GM18502 (cell line): ENCODE measurements around the gene PANX2.

Experiments used
- ATAC-seq: cut with Tn5 transposase; IDR thresholded peaks from one replicate; pipeline ENCODE4 v1.9.1; 2021; ENCODE audit warnings: mild to moderate bottlenecking; ENCODE audit not compliant: unreplicated experiment, poor library complexity

PANX2 gene

DNA sequence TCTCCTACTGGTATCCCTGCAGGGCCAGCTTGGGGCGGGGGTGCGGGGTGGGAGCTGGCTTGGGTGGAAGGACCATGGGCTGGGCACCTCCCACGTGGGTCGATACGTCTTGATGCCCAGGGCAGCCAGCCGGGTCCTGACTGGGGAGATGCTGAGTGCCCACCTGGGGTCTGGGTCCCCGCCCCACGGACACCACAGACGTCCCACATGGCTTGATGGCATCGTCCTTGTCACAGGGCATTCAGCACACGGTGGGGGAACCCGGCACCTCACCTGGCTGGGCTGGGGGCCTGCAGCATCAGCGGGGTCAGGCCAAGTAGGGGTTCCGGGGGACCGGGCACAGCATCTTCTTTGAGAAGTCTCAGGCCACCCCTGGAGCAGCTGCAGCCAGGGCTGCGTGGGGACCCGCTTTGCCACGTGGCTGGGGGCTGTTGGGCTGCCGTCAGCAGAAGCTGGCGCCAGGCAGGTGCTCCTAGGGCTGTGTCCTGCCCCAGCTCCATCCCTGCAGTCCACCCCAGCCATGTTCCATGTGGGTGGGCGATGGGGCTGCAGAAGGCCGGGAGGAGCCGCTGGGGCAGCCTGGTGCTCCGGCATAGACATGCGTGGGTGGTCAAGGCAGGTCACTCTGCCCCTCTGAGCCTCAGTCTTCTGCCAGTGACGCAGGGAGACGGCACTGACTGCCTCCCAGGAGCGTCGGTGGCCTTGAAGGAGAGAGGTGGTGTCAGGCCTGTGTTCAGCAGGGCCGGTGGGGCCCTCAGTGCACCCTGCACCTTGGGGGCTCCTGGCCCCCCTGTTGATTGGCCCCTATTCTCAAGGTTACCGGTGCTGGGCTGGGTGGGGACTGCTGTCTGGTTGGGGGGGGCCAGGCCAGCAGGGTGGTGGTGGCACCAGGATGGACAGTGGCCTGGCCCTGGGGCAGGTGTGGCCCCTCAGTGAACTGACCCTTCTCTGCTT, 38.7 kb downstream of the PANX2 start:
- no peak for ATAC-seq

DNA sequence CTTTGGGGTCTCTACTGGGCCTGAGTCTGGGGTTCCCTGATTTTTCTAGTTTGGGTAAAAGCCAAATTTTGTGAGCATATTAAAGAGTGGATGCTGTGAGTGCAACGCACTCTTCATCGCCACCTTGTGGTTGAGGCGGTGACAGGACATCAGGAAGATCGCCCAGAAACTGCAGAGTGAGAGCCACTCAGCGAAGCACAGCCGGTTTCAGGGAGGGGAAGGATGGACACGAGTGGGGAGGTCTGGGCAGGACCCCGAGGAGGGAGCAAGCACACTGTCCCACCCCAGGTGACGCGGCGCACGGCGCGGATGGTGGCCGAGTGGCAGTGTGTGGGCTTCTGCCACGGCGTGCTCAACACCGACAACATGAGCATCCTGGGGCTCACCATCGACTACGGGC, 39.4 kb downstream of the PANX2 start:
- no peak for ATAC-seq

DNA sequence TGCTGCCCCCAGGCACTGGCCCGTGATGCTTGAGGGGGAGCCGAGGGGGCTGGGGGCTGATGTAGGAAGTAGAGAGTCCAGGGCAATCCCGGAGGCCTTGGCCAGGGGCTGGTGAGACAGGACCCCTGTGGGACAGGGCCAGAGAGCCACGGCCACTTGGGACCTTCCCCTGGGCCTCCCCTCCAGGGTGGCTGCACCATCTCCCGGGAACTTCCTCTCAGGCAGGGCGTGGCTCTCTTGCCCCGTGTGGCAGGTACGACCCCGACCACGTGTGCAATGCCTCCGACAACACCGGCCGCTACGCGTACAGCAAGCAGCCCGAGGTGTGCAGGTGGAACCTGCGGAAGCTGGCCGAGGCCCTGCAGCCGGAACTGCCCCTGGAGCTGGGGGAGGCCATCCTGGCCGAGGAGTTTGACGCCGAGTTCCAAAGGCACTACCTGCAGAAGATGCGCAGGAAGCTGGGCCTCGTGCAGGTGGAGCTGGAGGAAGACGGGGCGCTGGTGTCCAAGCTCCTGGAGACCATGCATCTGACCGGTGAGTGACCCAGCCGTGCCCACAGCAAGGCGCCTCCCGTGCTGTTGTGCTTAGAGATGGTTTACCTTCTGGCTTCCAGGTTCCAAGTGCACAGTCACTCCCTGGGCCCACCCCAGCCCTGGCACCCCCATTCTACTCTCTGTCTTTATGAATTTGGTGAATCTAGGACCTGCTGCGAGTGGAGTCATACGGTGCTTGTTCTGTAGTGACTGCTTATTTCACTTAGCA, 40.0 kb downstream of the PANX2 start:
- no peak for ATAC-seq

DNA sequence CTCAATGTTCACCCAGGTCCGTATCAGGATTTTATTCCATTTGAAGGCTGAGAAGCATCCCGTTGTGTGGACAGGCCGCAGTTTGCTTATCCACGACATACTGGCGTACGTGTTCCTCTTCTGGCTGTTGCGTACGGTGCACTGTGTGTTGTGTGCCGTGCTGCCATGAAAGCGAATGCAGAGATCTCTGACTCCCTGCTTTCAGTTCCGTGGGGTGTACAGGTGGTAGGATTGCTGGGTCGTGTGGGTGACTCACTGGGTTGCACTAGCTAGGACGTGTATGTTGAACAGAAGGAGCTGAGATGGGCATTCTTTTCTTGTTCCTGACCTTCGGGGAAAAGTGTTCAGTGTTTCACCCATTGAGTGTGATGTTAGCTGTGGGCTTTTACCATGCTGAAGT, 40.6 kb downstream of the PANX2 start:
- no peak for ATAC-seq

DNA sequence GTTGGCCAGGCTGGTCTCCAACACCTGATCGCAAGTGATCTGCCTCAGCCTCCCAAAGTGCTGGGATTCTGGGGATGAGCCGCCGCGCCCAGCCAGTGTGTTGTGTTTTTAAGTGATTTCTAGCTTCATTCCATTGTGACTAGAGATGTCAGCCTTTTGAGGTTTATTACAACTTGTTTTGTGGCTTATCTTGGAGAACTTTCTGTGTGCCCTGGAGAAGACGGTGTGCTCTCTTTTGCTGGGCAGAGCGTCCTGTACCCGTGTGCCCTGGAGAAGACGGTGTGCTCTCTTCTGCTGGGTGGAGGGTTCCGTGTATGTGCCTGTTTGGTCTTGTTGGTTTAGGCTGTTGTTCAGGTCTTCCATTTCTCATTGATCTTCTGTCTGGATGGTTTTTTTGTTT, 42.7 kb downstream of the PANX2 start:
- ATAC-seq = no peak

DNA sequence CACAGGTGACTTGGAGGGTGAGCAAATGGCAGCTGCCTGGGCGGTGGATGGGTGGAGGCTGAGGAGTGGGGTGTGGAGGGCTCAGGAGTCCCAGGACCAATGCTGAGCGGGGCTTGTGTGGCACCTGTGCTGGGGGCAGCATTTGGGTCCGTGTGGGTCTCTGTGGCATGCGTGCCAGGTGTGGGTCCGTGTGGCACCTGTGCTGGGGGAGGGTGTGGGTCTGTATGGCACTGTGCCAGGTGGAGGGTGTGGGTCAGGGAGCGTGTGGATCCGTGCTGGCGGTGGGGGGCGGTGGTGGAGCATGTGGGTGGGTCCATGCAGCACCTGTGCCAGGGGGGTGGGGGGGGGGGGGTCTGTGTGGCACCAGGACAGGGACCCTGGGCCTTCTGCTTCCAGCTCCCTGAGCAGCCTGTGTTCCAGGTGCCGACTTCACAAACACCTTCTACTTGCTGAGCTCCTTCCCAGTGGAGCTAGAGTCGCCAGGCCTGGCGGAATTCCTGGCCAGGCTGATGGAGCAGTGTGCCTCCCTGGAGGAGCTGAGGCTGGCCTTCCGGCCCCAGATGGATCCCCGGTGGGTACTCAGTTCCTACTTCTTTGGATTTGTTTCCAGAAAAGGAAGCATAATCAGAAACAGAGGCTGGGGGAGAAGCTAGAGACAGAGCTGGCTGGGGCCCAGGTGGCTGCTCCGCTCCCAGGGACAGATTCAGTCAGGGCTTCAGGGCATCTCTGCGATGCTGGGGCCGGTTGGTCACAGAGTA, 44.9 kb downstream of the PANX2 start:
- ATAC-seq = no peak

DNA sequence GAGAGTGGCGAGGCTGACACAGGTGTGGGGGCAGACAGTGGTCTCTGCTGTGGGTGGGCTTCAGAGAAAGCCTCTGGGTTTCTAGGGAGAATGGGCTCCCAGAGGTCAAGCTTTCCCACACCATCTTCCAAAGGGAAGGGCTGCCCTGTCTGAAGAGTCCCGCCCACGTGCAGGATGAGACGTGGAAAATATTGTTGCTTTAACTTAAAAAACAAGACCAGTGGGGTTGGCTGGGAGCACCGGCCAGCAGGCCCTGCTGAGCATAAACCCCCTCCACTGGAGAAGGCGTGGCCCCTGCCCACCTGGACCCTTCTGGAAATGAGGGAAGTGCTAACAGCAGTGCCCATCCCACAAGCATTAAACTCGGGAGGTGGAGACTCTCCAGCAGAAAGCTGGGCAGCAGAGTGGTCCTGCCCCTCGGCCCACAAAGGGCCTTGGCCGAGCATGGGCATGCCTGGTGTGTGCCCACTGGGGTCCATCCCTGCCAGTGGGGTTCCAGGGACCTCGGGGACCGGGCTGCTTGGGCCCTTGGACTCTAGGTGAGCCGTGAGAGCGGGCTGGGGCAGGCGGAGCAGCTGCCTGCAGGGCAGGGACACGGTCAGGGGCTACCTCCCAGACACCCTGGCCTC, 45.6 kb downstream of the PANX2 start:
- no peak for ATAC-seq

DNA sequence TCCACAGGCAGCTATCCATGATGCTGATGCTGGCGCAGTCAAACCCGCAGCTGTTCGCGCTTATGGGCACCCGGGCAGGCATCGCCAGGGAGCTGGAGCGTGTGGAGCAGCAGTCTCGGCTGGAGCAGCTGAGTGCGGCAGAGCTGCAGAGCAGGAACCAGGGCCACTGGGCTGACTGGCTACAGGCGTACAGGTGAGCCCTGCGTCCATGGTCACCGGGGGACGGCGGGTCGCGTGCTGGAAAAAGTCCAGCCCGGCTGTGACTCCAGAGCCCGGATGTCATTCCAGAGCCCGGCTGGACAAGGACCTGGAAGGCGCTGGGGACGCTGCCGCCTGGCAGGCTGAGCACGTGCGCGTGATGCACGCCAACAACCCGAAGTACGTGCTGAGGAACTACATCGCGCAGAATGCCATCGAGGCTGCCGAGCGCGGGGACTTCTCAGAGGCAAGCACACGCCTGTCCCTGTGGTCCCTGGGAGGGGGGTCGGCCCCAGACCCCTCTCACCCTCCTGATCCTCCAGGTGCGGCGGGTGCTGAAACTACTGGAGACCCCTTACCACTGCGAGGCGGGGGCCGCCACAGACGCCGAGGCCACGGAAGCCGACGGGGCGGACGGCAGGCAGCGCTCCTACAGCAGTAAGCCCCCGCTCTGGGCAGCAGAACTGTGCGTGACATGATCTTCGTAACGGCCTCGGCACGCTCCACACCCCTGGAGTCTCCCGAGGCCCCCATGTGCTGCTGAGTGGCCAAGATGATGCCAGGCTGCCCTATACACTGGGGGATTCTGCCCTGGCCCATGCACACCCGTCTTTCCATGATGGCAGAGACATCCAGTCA, 46.4 kb downstream of the PANX2 start:
- no peak for ATAC-seq

DNA sequence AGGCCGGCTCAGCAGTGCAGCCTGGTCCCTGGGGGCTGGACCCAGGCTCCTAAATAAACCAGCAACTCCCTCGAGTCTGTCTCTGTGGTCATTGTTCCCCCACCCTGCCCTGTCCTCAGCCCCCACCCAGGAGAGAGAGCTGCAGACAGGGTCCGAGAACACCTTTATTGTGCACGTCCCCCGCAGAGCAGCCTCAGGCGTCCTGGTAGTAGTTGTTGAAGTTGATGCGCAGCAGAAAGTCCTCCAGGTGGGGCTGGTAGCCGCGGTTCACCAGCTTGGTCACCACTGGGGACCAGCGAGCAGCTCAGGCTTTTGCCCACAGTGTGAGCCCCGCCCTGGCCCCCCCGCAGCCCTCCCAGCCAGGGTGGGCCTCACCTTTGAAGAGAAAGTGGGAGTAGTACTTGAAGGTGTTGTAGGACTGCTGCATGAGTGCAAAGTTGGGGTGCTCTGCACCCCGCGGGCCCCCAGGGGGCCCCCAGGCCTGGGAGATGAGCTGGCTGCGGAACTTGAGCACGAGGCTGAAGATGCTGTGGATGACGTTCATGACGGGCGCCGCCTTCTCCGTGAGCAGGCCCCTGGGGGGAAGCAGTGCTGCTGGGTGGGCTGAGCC, 47.1 kb downstream of the PANX2 start:
- ATAC-seq = no peak

DNA sequence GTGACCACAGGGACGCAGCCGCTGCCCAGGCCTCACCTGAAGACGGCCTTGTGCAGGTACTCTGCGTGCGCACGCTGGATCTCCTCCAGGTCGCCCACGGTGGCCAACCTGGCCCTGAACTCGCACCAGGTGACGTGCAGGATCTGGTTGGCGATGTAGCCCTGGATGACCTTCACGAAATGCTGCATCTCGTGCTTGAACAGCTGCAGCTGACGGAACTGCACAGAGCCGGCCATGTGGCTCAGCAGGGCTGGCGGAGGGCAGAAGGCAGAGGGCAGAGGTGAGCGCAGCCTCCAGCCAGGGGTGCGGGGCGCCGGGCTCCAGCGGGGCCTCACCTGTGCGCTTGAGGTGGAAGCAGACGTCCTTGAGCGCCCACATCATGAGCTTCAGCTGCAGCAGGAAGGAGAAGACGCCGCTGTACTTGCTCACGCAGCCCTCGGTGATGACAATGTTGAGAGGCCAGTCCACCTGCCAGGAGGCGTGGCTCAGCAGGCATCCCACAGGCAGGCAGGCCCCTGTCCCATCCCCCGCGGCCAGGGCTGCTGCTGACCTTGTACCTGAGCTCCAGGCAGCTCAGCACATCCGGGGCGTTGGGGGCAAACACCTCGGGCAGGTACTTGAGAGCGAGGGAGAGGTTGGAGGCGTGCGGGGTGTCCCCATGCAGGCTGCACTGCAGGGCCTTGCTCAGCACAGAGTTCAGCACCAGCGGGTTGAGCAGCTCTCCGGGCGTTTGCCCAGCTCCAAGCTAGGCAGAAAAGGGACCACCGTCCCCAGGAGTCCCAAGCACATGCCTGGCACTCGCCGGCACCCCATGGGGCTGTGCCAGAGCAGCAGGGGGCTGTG, 47.8 kb downstream of the PANX2 start:
- no peak for ATAC-seq

DNA sequence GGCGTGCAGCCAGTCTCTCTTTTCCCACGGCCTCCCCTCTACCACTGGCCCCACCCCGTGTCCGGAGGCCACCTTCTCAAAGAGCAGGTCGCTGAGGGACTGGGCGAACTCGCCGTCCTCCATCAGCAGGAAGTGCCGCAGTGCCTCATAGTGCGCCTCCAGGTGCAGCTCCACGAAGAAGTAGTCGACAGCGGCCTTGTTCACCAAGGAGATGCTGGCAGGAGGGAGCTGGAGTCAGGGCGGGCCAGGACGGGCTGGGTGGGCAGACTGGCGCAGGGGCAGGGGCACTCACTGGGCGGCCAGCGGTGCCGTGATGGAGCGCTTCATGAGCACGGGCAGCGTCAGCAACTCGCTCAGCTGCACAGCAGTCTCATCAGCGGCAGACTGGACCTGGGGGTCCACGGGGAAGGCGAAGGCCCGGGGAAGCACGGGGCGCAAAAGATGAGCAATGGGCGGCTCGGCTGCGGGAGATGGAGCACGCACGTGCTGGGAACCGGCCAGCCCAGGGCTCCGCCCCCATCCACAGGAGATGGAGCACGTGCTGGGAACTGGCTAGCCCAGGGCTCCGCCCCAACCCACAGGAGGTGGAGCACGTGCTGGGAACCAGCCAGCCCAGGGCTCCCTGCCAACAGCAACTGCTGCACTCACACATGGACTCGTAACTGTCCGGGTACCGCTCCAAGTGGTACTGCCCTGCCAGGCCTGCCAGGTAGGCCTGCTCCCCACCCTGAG, 48.6 kb downstream of the PANX2 start:
- ATAC-seq = no peak

DNA sequence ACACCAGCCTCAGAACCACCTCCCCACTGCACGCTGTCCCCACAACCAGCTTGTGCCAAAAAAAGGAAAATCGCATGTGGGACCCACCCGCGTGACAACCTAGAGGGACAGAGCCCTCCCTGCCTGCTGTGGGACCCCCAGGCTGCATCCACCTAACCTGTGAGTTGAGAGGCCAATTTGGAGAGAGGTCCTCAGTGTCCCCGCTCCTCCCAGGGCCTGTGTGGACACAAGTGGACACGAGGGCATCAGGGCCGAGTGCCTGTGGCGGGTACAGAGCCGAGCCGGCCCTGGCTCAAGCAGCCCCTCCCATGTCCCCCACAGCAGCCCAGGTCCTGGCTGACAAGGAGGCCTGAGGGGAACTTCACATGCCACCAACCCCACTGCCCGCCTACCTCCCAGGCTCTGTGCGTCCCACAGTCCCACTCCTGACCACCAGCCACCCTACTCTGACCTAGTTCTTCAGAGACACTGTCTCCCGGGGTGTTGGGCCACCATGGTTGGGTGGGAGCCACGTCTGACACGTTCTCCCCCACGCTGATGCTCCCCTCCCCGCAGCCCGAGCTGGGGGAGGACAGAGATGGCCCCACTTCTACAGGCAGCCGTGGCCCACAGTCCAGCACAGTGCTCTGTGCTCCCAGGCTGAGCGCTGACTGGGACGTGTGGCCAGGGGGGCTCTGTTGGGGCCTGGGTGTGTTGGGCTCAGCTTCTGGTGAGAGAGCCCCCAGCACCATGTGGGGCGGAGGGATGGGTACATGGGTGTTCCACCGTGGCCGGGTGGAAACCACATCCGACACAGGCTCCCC, 49.5 kb downstream of the PANX2 start:
- ATAC-seq = no peak

DNA sequence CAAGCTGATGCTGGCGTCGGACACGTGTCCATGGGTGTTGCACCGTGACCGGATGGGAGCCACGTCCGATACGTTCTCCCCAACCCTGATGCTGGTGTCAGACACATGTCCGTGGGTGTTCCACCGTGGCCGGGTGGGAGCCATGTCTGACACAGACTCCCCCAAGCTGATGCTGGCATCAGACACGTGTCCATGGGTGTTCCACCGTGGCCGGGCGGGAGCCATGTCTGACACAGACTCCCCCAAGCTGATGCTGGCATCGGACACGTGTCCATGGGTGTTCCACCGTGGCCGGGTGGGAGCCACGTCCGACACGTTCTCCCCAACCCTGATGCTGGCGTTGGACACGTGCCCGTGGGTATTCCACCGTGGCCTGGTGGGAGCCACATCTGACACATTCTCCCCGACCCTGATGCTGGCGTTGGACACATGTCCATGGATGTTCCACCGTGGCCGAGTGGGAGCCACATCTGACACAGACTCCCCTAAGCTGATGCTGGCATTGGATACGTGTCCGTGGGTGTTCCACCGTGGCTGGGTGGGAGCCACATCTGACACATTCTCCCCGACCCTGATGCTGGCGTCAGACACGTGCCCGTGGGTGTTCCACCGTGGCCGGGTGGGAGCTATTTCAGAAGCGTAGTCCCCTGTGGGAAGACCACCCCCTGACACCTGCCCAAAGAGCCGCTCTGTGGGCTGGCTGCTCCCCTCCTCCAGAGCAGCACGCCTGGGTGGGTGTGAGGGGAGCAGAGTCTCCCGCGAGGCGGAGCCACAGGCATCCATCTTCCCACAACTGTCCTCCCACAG, 50.3 kb downstream of the PANX2 start:
- ATAC-seq = no peak

DNA sequence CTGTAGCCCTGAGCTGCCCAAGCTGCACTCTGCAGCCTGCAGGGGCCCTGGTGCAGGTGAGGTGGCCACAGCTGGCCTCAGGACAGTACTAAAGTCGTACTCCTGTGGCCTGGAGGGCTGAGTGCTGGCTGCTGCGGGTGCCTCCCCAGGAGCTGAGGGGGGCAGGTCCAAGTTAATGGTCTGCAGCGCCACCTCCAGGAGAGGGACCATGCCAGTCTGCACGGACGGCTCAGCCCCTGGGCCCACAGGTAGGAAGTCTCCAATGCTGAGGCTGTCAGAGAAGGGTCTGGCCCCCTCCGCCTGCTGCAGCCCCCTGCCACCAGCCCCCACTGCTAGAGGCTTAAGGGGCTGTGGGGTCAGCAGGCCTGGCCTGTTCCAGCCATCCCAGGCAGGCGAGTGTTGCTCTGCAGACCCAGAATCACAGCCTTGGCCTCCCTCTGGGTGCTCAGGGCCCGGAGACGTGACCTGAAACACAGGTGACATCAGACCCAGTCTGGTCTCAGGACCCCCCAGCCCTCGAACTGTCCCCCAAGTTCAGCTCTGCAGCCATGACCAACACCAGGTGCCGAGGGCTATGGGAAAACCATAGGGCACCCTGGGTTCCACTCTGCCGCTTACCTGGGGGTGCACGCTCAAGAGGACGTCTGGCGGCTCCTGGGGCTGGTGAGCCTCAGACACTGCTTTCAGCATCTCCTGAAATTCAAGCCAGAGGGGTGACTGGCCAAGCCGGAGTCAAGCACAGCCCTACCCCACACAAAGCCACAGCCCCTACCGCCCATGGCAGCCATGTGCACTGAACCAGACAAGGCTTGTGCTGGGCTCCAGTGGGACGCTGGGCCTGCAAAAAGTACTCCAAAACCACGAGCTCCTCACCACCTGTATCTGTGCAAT, 51.1 kb downstream of the PANX2 start:
- ATAC-seq = no peak

DNA sequence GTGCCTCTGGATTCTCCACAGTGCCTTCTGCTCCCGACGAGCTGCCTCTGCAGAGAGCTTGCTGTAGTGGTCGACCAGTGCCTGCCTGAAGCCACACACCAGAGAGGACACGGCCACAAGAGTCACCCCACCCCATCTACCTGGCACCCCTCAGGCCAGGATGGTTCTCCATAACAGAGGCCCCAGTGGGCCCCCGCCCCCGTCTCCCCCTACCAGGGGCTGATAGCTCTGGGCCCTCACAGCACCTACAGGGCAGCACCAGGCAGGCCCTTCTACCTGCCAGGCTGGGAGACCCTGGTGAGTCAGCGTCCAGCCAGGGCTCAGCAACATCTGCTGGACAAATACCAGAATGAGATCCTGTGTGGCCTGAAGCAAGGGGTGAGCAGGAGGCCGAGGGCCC, 52.0 kb downstream of the PANX2 start:
- ATAC-seq = no peak
